Hematopoietic multipotent progenitor cell treated with erythropoietin and hydrocortisone succinate and interleukin-3 and kit ligand, for 6 days (in vitro differentiated cells): ENCODE measurements around the gene KSR2.

Experiments used
- DNase-seq: peaks from one replicate; pipeline ENCODE4 v3.0.0-alpha.2; 2015

The KSR2 gene

DNA sequence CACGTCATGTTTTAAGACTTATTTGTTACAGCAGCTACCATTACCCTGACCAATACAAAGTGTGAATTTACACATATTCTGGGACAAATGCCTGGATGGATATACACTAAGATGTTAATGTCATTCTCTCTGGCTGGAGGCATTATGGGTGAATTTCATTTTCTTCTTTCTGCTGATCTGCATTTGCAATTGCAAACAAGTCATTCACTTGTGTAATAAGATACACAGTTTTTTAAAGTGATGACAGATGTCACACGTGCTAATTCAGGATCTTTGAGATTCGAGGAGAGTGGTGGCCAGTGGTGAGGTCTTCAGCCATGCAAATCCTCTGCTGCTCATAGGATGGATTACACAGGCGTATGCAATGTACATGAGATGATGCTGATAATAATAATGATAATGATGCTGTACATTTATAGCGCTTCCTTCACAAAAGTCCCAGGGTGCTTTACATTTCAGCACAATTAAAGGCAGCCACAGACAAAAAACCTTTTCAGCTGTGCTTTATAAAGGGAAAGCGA lies 451.5 kb downstream of the KSR2 start:
- no peak for DNase-seq

DNA sequence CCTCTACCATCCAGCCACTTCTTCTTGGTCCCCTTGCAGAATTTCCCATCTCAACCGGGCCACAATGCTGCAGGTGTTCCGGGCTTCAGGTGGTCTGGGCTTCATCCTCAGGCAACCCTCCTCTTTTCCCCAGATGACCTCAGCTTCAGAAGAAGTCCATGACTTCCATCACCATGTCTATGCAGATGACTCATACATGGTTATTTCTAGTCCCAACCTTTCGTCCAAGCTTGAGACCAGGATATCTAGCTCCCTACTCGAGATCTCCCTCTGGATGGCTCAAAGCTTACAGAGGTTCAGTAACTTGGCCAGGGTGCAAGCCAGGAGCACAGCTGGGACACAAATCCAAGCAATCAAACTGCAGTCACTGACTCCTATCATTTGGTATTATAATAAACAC lies 452.8 kb downstream of the KSR2 start:
- no peak for DNase-seq

DNA sequence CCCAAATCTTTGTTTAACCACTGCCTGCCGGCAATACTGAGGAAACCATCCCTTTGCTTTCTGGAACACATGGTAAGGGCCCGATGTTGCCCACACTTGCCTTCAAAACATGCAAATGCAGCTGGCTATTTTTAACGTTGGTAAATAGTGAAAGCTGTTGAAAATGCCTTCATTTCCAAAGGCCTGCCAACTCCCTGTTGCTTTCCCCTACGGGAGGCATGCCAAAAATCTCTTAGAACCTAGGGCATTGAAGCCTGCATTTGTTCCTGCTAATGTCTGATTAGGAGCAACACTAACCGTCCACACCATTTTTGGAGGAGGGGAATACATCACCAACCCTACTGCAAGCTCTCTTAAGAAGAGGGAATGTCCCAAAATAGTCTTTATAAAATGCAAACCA lies 454.8 kb downstream of the KSR2 start:
- no peak for DNase-seq

DNA sequence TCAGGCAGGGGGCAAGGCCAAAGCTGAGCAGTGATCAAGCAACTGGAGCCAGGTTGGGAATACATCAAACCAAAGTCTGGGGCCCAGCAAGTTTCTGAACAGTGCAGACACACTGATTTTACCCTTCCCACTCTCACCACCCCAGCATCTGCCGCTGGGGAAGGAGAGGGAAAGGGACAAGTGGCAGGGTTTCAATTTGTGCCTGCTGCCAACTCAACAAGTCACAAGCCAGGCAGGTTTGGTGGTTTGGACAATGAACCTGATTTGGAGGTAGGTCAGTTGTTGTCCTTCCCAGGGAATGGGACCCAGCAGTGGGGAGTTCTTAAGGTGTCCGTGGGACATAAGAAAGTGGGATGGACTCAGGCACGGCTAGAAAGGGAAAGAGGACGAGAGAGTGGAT lies 455.4 kb downstream of the KSR2 start:
- DNase-seq, result no peak

GRCh38 chr12:117508468-117508867 lies 460.3 kb downstream of the KSR2 start:
- DNase-seq, result no peak

DNA sequence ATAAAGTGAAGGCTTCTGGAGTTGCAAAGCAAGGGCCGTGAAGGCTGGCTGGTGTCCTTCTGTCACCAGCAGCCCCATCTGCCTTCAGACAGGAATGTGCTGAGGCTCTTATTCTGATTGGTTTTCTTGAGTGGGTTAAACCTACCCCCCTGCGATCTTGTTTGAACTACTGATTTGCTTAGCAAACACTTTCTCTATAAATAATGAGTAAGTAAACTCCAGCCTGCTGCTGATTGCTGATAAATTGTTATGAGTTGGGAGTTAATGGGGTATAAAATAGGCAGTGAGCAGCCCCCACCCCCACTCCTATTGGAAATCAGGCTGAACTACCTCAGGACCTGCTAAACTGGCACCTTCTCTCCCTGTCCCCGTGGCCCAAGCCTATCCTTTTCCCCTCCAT lies 461.2 kb downstream of the KSR2 start:
- no peak for DNase-seq

GRCh38 chr12:117506333-117506732 lies 462.5 kb downstream of the KSR2 start:
- DNase-seq, result no peak

DNA sequence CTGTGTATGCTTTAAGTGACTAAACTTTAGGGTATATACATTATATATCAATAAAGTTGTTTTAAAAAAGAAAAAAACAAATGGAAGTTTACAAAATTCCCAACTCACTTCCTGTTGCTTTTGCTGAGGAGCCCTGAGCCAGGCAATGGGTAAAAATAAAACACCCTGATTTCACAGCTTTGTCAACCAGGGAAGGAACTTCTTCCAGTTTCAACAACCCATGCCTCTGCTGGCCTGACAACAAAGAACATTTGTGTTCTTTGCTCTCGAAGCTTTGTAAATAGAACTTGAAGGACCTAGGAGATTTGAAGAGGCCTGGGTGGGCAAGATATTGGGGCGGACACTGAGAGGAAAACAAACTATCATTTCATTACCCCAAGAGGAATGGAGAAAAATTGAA lies 466.2 kb downstream of the KSR2 start:
- DNase-seq, result no peak

DNA sequence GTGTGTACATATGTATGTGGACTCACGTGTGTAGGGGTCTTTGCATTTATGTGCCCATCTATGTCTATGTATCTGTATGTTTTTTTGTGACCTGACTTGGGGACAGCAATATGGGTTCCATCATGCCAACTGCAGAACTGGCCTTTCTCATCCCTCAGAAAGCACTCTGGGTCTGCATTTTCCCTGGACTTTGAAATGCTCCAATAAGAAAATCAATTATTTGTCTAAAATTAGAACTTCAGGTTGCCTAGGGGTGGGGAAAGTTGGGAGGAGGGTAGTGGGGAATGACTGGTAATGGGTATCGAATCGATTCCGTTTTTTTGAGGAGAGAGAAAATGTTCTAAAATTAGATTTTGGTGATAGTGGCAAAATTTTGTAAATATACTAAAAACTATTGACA lies 466.6 kb downstream of the KSR2 start:
- no peak for DNase-seq

DNA sequence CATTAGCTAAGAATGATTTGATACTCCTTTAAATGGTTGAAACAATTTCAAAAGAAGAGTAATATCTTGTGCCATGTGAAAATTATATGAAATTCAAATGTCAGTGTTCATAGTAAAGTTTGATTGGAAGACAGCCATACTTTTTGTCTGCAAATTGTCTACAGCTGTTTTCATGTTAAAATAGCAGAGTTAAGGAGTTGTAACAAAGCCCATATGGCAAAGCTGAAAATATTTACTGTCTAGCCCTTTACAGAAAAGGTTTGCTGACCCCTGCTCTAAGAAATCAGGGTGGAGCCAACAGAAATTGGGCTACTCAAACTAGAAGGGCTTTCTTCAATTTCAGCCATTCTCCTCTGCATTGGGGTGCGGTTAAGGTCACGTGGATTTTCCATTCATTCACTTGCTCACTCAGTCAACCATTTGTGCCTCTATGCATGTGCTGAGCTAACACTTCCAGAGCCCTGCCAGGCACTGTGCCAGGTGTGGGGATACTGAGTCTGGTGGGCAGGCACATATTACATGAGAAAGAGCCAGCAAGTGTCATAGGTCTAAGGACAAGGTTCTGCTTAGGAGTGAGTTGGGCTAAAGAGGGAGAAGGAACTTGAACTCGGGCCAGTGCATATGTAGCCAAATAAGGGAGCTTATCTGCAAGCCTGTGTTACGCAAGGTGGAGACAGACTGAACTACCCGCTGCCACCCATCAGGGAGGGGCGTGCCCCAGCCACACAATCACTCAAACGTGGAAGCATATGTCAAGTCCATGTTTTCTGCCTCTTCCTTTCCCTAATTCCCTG lies 467.5 kb downstream of the KSR2 start:
- no peak for DNase-seq

DNA sequence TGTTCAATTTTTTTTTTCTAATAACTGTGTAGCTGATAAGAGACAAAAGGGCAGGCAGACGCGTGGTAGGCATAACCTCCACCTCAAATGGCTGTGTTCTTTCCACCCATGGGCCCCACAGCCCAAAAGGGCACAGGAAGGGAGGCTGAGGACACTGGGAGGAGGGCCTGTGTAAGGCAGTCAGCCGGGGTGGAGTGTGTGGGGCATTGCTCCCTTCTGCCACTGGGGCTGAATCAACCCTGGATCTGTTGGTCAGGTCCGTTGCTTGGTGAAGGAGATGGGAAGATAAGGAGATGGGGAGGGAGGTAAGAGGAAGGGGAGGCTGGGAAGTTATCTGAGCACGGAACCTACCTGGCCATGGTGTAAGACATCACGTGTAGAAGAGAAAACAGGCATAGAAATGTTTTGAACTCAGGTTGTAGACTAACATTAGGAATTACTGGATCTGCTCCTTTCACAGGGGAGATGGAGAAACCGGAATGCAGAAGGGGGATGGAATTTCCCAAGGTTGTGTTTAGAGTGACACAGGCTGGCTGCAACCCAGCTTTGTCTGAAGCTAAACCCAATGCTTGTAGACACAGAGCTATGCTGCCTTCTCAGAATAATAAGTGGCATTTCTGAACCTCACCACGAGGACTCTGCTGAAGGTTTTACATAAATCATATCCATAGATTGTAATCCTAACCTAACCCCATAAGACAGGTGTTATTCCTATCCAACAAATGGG lies 468.9 kb downstream of the KSR2 start:
- no peak for DNase-seq

- DNase-seq, result no peak
These were observed 469.9 kb downstream of the KSR2 start for GRCh38 chr12:117498880-117499279.

DNA sequence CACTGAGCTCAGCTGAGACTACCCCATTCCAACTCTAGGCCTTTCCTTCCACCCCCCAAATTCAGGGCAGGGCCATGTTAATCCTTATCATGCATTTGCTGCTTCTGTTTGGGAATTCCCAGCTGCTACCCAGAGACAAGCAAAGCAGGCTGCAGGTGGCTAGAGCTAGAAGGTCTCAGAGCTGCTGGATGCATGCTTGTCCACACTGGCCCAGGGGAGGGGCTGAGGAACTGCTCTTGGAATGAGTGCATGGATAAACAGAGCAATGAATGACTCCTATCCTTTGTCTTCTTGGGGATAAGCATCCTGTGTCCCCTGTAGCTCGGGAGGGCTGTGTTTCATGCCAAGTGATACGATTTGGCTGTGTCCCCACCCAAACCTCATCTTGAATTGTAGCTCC lies 470.5 kb downstream of the KSR2 start:
- no peak for DNase-seq

DNA sequence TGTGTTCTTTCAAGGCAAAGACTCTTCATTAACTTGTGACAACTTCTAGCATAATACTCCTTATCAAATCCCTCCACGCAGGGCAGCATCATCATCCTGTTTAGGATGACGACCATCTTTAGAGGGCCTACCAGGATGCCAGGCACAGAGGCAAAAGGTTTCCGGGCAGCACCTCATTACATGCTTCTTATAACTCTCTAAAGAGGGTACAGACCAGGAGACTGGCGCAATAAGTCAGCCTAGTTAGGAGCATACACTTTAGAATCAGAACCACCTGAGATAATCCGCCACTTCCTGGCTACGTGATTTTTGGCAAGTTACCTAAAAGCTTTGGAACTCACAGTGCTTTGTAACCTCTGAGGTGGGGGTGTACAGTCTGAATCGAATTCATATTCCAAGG lies 471.4 kb downstream of the KSR2 start:
- no peak for DNase-seq

GRCh38 chr12:117494833-117495655 lies 473.7 kb downstream of the KSR2 start:
- DNase-seq, result no peak

- no peak for DNase-seq
These were observed 477.1 kb downstream of the KSR2 start for GRCh38 chr12:117491711-117492110.

DNA sequence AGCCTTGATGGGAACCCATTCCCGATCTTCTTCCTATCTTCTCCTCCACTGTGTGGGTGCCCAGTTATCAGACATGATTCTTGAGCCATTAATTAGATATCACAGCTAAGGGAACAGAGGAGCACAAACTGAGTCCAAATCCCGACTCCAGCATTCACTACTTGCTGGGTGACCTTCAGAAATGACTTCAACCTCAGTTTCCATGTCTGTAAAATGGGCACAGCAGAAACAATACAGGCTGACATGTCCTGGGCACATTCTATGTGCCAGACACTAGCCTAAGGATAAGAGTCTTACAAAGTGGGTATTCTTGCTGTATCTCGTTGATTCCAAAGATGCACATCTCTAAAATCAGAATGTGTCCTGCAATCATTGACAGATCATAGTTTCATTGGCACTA lies 478.7 kb downstream of the KSR2 start:
- no peak for DNase-seq

DNA sequence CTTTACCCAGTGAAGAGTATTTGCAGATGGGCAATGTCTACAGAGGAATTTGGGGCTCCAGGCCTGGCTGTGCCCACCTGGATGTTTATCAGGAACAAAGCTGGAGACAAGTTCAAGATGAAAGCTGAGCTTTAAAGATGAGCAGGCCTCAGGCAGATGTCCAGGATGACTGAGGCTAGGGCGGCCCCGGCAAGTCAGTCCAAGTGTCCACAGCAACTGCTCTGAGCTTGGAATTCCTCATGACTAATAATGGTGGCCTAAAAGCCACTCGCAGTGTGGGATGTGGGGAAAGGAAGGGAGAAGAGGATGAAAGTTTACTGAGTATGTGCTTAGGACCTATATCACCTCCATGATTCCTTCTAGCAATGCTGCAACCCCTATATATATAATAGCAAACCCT lies 479.1 kb downstream of the KSR2 start:
- DNase-seq, result no peak

- no peak for DNase-seq
These were observed 481.7 kb downstream of the KSR2 start for GRCh38 chr12:117486840-117487659.

- DNase-seq, result no peak
These were observed 482.6 kb downstream of the KSR2 start for GRCh38 chr12:117485984-117486839.

DNA sequence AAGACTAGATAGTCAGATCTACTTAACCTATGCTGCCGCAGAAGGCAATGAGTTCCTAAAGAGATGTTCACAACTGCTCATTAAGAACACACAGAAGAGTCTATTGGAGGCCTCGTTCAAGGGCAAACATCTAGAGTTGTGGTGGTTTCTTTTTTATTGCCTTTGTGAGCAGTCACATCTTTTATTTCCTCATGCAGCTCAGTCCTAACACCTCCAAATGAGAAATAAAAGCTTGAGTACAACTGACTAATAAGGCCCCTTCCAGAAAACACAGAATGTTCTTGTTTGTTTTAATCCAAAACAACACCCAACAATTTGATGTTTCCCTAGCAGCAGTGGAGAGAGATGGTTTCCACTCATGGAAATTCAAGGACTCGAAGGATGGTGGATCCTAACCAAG lies 483.9 kb downstream of the KSR2 start:
- no peak for DNase-seq

- no peak for DNase-seq
These were observed 485.3 kb downstream of the KSR2 start for GRCh38 chr12:117483501-117483900.
